Measurements from ENCODE around the gene CFAP410. TPM values are rescaled to one million over a fixed set of nuclear protein-coding genes. Genes with fewer than 3 reads are reported as not detected.

CFAP410 gene
- total RNA-seq, 3 donors from 2014 or later = 22.0 to 33.0 (median 26.6) TPM

DNA sequence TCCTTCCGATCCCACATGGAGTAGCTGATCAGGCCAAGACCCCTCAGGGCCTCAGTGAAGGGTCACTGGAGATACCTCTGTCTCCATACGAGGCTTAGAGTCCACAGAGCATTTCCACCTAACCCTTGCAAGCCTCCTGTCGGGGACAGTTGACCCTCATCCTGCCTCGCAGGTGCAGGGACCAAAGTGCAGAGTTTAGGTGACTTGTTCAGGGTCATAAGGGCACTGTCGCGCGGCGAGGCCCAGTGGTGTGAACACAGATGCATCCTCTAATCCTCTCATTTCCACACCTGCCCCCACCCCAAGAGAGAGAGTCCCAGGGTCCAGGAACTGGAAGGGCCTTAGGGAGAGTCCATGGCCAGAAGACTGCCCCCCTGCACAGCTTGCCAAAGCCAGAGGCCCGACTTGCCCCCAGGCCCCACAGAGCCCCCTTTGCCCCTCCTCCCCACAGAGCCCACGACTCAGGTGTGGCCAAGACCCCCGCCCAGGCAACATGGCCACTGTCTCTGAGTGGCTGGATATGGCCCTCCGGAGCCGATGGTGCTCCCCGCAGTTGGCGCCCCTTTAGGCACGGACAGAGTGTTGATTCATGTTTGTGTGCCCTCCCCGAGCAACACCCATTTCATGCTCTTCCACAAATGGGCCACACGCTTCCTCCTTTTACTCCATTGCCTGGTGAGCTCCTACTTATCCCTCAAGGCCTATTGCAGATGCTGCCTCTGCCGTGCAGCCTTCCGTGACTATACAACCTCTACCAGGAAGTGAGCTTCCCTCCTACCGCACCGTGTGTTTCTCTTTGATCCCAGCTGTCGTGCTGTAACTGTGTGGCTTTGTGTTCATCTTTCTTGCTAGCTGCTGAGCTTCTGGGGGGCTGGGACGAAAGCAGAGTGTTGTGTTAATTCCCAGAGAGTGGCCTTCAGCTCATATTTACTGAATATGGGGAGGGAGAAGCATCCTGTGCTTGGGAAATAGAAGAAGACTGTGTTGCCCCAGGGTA is 15.9 kb upstream of the CFAP410 start:
- DNase-seq (peak in 1 of 3 donors; percentile 21), ATAC-seq (peak; percentile 19)
- Histone ChIP-seq H3K4me1 (ENCODE audit: low read depth) (peaks cover 3% of the 10 kb centered on the region), H3K9me3 (no peaks in the 10 kb centered on the region), H3K4me3 (no peak overlapping the region), H3K36me3 (ENCODE audit: low read depth) (no peaks in the 10 kb centered on the region)
- no peak for TF ChIP-seq CTCF (IDR thresholded peaks at IDR 0.05)
- intact Hi-C loops (cut with DNase I, micrococcal nuclease) = no loop called here

- H3K36me3 ChIP-seq (ENCODE audit: low read depth) = no peaks in the 10 kb centered on the region
- peak; percentile 7 for ATAC-seq
- H3K4me3 ChIP-seq = no peak overlapping the region
- peak in 1 of 3 donors; percentile 17 for DNase-seq
- intact Hi-C loops (cut with DNase I, micrococcal nuclease) = no loop called here
- H3K4me1 ChIP-seq (ENCODE audit: low read depth) = peaks cover 4% of the 10 kb centered on the region
- TF ChIP-seq CTCF (IDR thresholded peaks at IDR 0.05) = no peak
- H3K9me3 ChIP-seq = no peaks in the 10 kb centered on the region
These were observed 14.8 kb upstream of the CFAP410 start for GRCh38 chr21:44354001-44354405.

- ATAC-seq = peak; percentile 63
- peak in 2 of 3 donors; percentile 42 to 71 for DNase-seq
- intact Hi-C loops (cut with DNase I, micrococcal nuclease) = no loop called here
These were observed 14.2 kb upstream of the CFAP410 start, which contains the start of gene TRPM2 for GRCh38 chr21:44353191-44353970. TSS of gene TRPM2 (plus strand) at chr21:44353621. CDS start at chr21:44353701, 80 bp downstream.

GRCh38 chr21:44352253-44352860 is 13.2 kb upstream of the CFAP410 start:
- ATAC-seq = no peak
- DNase-seq = peak in 1 of 3 donors; percentile 12
- no peak overlapping the region for H3K4me3 ChIP-seq
- intact Hi-C loops (cut with DNase I, micrococcal nuclease) = no loop called here
- H3K36me3 ChIP-seq (ENCODE audit: low read depth) = no peaks in the 10 kb centered on the region
- no peak for TF ChIP-seq CTCF (IDR thresholded peaks at IDR 0.05)
- peaks cover 14% of the 10 kb centered on the region for H3K4me1 ChIP-seq (ENCODE audit: low read depth)
- no peaks in the 10 kb centered on the region for H3K9me3 ChIP-seq

More at GRCh38 chr21:44353191-44353970, 14.2 kb upstream of the CFAP410 start, which contains the start of gene TRPM2:
- Histone ChIP-seq H3K36me3 (ENCODE audit: low read depth) (no peaks in the 10 kb centered on the region), H3K4me3 (no peak within 1 kb of the TSS), H3K4me1 (ENCODE audit: low read depth) (peaks cover 9% of the 10 kb centered on the region), H3K9me3 (no peaks in the 10 kb centered on the region)
- no peak for TF ChIP-seq CTCF (IDR thresholded peaks at IDR 0.05)

Measured in mucosa of descending colon (tissue), 3 donors.